OCI-LY1 (cell line): ENCODE data around the gene CEACAM21.
"Not testable (repeated sequence)": the region's sequence is repeated elsewhere in the genome, so short reads cannot be mapped to it uniquely, and the experiment has no call there.

ENCODE experiments used
- H2AFZ ChIP-seq: fragments of 200-600 bp; sonication (generic), shearing (Covaris generic); 2 replicates; pipeline ENCODE4 v1.6.0; 2014; ENCODE audit warnings: antibody characterized with exemption, mild to moderate bottlenecking, low read length
- H3F3A ChIP-seq: fragments of 200-600 bp; sonication (generic), shearing (Covaris generic); 2 replicates; pipeline ENCODE4 v1.6.0; 2014; ENCODE audit warnings: mild to moderate bottlenecking, antibody characterized with exemption, low read length, moderate library complexity; ENCODE audit not compliant: insufficient read depth
- H3K27ac ChIP-seq: fragments of 200-600 bp; sonication (generic); 2 replicates; pipeline ENCODE4 v1.5.1; 2014; ENCODE audit warnings: low read length, mixed run types, mild to moderate bottlenecking, low read depth; ENCODE audit not compliant: poor library complexity, severe bottlenecking
- H3K27me3 ChIP-seq: fragments of 200-600 bp; sonication (generic); 2 replicates; pipeline ENCODE4 v1.6.0; 2014; ENCODE audit warnings: antibody characterized with exemption, mild to moderate bottlenecking, low read length, moderate library complexity; ENCODE audit not compliant: insufficient read depth
- H3K36me3 ChIP-seq: fragments of 200-600 bp; sonication (generic); 2 replicates; pipeline ENCODE4 v1.6.1; 2014; ENCODE audit warnings: mild to moderate bottlenecking, antibody characterized with exemption, low read length, moderate library complexity, mixed read lengths; ENCODE audit not compliant: insufficient read depth
- H3K4me1 ChIP-seq: fragments of 200-600 bp; sonication (generic); 2 replicates; pipeline ENCODE4 v1.5.1; 2014; ENCODE audit warnings: mild to moderate bottlenecking, low read length, moderate library complexity; ENCODE audit not compliant: insufficient read depth, severe bottlenecking
- H3K4me2 ChIP-seq: fragments of 200-600 bp; sonication (generic), shearing (Covaris generic); 2 replicates; pipeline ENCODE4 v1.6.1; 2014; ENCODE audit warnings: low read length
- H3K4me3 ChIP-seq: fragments of 200-600 bp; sonication (generic); 2 replicates; pipeline ENCODE4 v1.5.1; 2014; ENCODE audit warnings: low read length, low read depth, mild to moderate bottlenecking, mixed read lengths; ENCODE audit not compliant: poor library complexity, severe bottlenecking
- H3K79me2 ChIP-seq: fragments of 200-600 bp; shearing (Covaris generic); 2 replicates; pipeline ENCODE4 v1.6.1; 2016; ENCODE audit warnings: mixed run types, low read length, mixed read lengths; ENCODE audit not compliant: insufficient read depth
- H3K9ac ChIP-seq: fragments of 200-600 bp; sonication (generic), shearing (Covaris generic); 2 replicates; pipeline ENCODE4 v1.6.1; 2014; ENCODE audit warnings: mild to moderate bottlenecking, low read length, mixed read lengths
- H3K9me2 ChIP-seq: fragments of 200-600 bp; sonication (generic), shearing (Covaris generic); 2 replicates; pipeline ENCODE4 v1.6.1; 2014; ENCODE audit warnings: low read depth, mild to moderate bottlenecking, low read length, mixed read lengths
- H3K9me3 ChIP-seq: fragments of 200-600 bp; shearing (Covaris generic); 2 replicates; pipeline ENCODE4 v1.6.1; 2014; ENCODE audit warnings: low read length, mixed read lengths
- H4K20me1 ChIP-seq: fragments of 200-600 bp; sonication (generic), shearing (Covaris generic); 2 replicates; pipeline ENCODE4 v1.6.0; 2016; ENCODE audit warnings: mild to moderate bottlenecking, low read length; ENCODE audit not compliant: insufficient read depth
- CTCF ChIP-seq: fragments of 200-600 bp; sonication (generic), shearing (Covaris generic); IDR thresholded peaks from 2 replicates; pipeline ENCODE4 v1.5.1; 2017; ENCODE audit warnings: mild to moderate bottlenecking, antibody characterized with exemption, low read length, moderate library complexity, mixed read lengths
- EZH2 ChIP-seq: fragments of 200-600 bp; sonication (generic), shearing (Covaris generic); IDR thresholded peaks from 2 replicates; pipeline ENCODE4 v1.8.0; 2017; ENCODE audit warnings: borderline replicate concordance, mixed run types, mild to moderate bottlenecking, antibody characterized with exemption, low read length, moderate library complexity, mixed read lengths

Gene CEACAM21

GRCh38 chr19:41577833-41578232, 1.9 kb downstream of the CEACAM21 start:
- H3F3A ChIP-seq: no peaks in the 10 kb centered on the region
- no peaks in the 10 kb centered on the region for H3K36me3 ChIP-seq
- H3K9me3 ChIP-seq: 0 out of 2 replicates have a peak, but pooled peaks cover 2% of the 10 kb centered on the region
- no peaks in the 10 kb centered on the region for H3K9me2 ChIP-seq
- no peak overlapping the region for H3K9ac ChIP-seq
- no peaks in the 10 kb centered on the region for H3K79me2 ChIP-seq
- no peaks in the 10 kb centered on the region; the same call in 1 of the 2 replicates for H3K27me3 ChIP-seq
- no peak overlapping the region for H3K4me2 ChIP-seq
- TF ChIP-seq EZH2 (no peak), CTCF (no peak)
- no peaks in the 10 kb centered on the region for H4K20me1 ChIP-seq
- no peak overlapping the region for H3K27ac ChIP-seq
- H3K4me3 ChIP-seq: no peak overlapping the region
- no peak overlapping the region for H2AFZ ChIP-seq
- peaks cover 7% of the 10 kb centered on the region for H3K4me1 ChIP-seq

- Histone ChIP-seq H3F3A (no peaks in the 10 kb centered on the region), H3K4me2 (no peak overlapping the region), H3K9me3 (0 out of 2 replicates have a peak, but pooled peaks cover 2% of the 10 kb centered on the region), H3K9ac (no peak overlapping the region), H3K9me2 (no peaks in the 10 kb centered on the region), H2AFZ (no peak overlapping the region), H3K4me3 (no peak overlapping the region), H3K27ac (no peak overlapping the region), H4K20me1 (no peaks in the 10 kb centered on the region), H3K36me3 (no peaks in the 10 kb centered on the region), H3K79me2 (no peaks in the 10 kb centered on the region), H3K27me3 (no peaks in the 10 kb centered on the region; the same call in 1 of the 2 replicates), H3K4me1 (peaks cover 7% of the 10 kb centered on the region)
- TF ChIP-seq CTCF (no peak), EZH2 (no peak)
Measured at GRCh38 chr19:41578886-41579285, 2.9 kb downstream of the CEACAM21 start.

- not testable (repeated sequence) for H2AFZ ChIP-seq, H3K4me2 ChIP-seq, H3K27me3 ChIP-seq, H3K27ac ChIP-seq, H3K4me3 ChIP-seq, H3K79me2 ChIP-seq, H3K4me1 ChIP-seq, H3K36me3 ChIP-seq, H3K9me2 ChIP-seq, H3K9ac ChIP-seq, H4K20me1 ChIP-seq, H3F3A ChIP-seq, H3K9me3 ChIP-seq
Measured at GRCh38 chr19:41581068-41581467, 5.1 kb downstream of the CEACAM21 start.

GRCh38 chr19:41582577-41583182, 6.7 kb downstream of the CEACAM21 start:
- H3K27me3 ChIP-seq, H3K27ac ChIP-seq, H3F3A ChIP-seq, H3K9me3 ChIP-seq, H3K9ac ChIP-seq, H4K20me1 ChIP-seq, H3K4me1 ChIP-seq, H3K9me2 ChIP-seq, H2AFZ ChIP-seq, H3K4me2 ChIP-seq, H3K4me3 ChIP-seq, H3K36me3 ChIP-seq, H3K79me2 ChIP-seq: not testable (repeated sequence)
